Sigmoid colon (tissue), 4 donors: ENCODE data around the gene THEMIS.

Experiments used
- CTCF ChIP-seq, 4 experiments: fragments of 450-650 bp in 3 of 4; fragments of 200-600 bp in 1 of 4; IDR thresholded peaks; one replicate each; pipeline ENCODE4 v1.5.1; 2016 to 2019; ENCODE audit warnings: antibody characterized with exemption in 4 of 4, mild to moderate bottlenecking in 3 of 4, moderate library complexity in 2 of 4
- EP300 ChIP-seq, 4 donors: sonication (generic); formaldehyde crosslinking; IDR thresholded peaks; one replicate each; pipeline ENCODE4 v1.6.1; 2017; ENCODE audit warnings: antibody characterized with exemption in 4 of 4
- POLR2A ChIP-seq, 2 donors: fragments of 450-650 bp; IDR thresholded peaks; one replicate each; pipeline ENCODE4 v1.6.1; 2016; ENCODE audit warnings: antibody characterized with exemption in 2 of 2, mild to moderate bottlenecking in 2 of 2, moderate library complexity in 2 of 2
- POLR2AphosphoS5 ChIP-seq, 4 donors: sonication (generic); formaldehyde crosslinking; IDR thresholded peaks; one replicate each; pipeline ENCODE4 v1.6.1; 2017; ENCODE audit warnings: antibody characterized with exemption in 4 of 4

- TF ChIP-seq POLR2AphosphoS5 (IDR thresholded peaks at IDR 0.05) (no peak), POLR2A (IDR thresholded peaks at IDR 0.05) (no peak), CTCF (IDR thresholded peaks at IDR 0.05) (no peak), EP300 (IDR thresholded peaks at IDR 0.05) (no peak)
Measured at GRCh38 chr6:127738423-127738822, 162.4 kb downstream of the THEMIS start.
